ENCODE data around the gene SRPK1.

SRPK1 gene

DNA sequence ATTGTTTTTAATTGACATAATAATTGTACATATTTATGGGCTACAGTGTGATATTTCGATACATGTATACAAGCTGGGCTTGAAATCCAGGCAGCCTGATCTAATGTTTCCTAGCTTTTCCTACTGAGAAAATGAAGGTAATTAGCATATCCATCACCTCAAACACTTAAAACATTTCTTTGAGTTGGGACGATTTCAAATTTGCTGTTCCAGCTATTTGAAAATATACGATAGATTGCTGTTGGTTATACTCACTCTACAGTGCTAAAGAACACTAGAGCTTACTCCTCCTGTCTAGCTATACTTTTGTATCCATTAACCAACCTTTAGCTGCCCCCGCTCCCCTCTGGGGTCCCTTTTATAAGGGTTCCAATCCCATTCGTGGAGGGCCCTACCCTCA lies 111.1 kb downstream of the SRPK1 start:
- H3K27ac ChIP-seq (ENCODE audit: insufficient read depth, low read length, poor library complexity, severe bottlenecking) = no peak overlapping the region

GRCh38 chr6:35808688-35809087 lies 112.2 kb downstream of the SRPK1 start:
- no peaks in the 10 kb centered on the region for H3K9me3 ChIP-seq (ENCODE audit: control insufficient read depth, low read length)
- DNase-seq = no peak
- H3K27ac ChIP-seq (ENCODE audit: insufficient read depth, low read length, poor library complexity, severe bottlenecking) = no peak overlapping the region
- H3K27me3 ChIP-seq (replicated peaks; ENCODE audit: control insufficient read depth, insufficient read depth, low read length, poor library complexity, severe bottlenecking) = peaks cover 8% of the 10 kb centered on the region
- peaks cover 3% of the 10 kb centered on the region for H3K4me1 ChIP-seq (ENCODE audit: control insufficient read depth, insufficient read depth, low read length, poor library complexity, severe bottlenecking)
- no peak overlapping the region for H3K4me3 ChIP-seq (ENCODE audit: insufficient read depth, low read depth, low read length, poor library complexity, severe bottlenecking)
- H3K36me3 ChIP-seq (ENCODE audit: control insufficient read depth, insufficient read depth, low read length) = no peaks in the 10 kb centered on the region

More for the DNA sequence above, 111.1 kb downstream of the SRPK1 start:
- Histone ChIP-seq H3K4me3 (ENCODE audit: insufficient read depth, low read depth, low read length, poor library complexity, severe bottlenecking) (no peak overlapping the region), H3K4me1 (ENCODE audit: control insufficient read depth, insufficient read depth, low read length, poor library complexity, severe bottlenecking) (peaks cover 3% of the 10 kb centered on the region), H3K27me3 (replicated peaks; ENCODE audit: control insufficient read depth, insufficient read depth, low read length, poor library complexity, severe bottlenecking) (peaks cover 8% of the 10 kb centered on the region), H3K36me3 (ENCODE audit: control insufficient read depth, insufficient read depth, low read length) (no peaks in the 10 kb centered on the region), H3K9me3 (ENCODE audit: control insufficient read depth, low read length) (no peaks in the 10 kb centered on the region)
- no peak for DNase-seq

- Histone ChIP-seq H3K4me1 (ENCODE audit: control insufficient read depth, insufficient read depth, low read length, poor library complexity, severe bottlenecking) (peaks cover 3% of the 10 kb centered on the region), H3K4me3 (ENCODE audit: insufficient read depth, low read depth, low read length, poor library complexity, severe bottlenecking) (no peak within 1 kb of the TSS), H3K27ac (ENCODE audit: insufficient read depth, low read length, poor library complexity, severe bottlenecking) (no peak within 1 kb of the TSS), H3K36me3 (ENCODE audit: control insufficient read depth, insufficient read depth, low read length) (no peaks in the 10 kb centered on the region), H3K9me3 (ENCODE audit: control insufficient read depth, low read length) (no peaks in the 10 kb centered on the region), H3K27me3 (replicated peaks; ENCODE audit: control insufficient read depth, insufficient read depth, low read length, poor library complexity, severe bottlenecking) (peaks cover 8% of the 10 kb centered on the region)
- no peak for DNase-seq
Observed at GRCh38 chr6:35804996-35805736, 115.7 kb downstream of the SRPK1 start, which contains the start of gene LHFPL5. TSS of gene LHFPL5 (plus strand) at chr6:35805352. CDS start at chr6:35805671, 319 bp downstream.

DNA sequence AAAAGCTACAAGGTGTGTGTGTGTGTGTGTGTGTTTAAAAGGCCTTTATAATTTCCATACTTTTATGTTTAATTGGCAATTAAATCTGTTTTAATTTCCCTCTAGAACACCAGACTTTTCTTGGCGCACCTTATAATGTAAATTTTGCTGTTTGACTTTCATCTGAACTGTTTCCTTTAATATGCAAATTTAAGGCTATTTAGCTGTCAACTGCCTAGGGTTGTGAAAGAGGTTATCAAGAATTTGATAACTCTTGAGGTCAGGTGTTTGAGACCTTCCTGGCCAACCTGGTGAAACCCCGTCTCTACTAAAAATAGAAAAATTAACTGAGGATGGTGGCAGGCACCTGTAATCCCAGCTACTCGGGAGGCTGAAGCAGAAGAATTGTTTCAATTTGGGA lies 119.8 kb downstream of the SRPK1 start:
- H3K4me3 ChIP-seq (ENCODE audit: insufficient read depth, low read depth, low read length, poor library complexity, severe bottlenecking) = no peak overlapping the region
- H3K27ac ChIP-seq (ENCODE audit: insufficient read depth, low read length, poor library complexity, severe bottlenecking) = no peak overlapping the region
- peaks cover 3% of the 10 kb centered on the region for H3K4me1 ChIP-seq (ENCODE audit: control insufficient read depth, insufficient read depth, low read length, poor library complexity, severe bottlenecking)
- H3K36me3 ChIP-seq (ENCODE audit: control insufficient read depth, insufficient read depth, low read length) = no peaks in the 10 kb centered on the region
- DNase-seq = no peak
- H3K9me3 ChIP-seq (ENCODE audit: control insufficient read depth, low read length) = no peaks in the 10 kb centered on the region
- H3K27me3 ChIP-seq (replicated peaks; ENCODE audit: control insufficient read depth, insufficient read depth, low read length, poor library complexity, severe bottlenecking) = peaks cover 5% of the 10 kb centered on the region

DNA sequence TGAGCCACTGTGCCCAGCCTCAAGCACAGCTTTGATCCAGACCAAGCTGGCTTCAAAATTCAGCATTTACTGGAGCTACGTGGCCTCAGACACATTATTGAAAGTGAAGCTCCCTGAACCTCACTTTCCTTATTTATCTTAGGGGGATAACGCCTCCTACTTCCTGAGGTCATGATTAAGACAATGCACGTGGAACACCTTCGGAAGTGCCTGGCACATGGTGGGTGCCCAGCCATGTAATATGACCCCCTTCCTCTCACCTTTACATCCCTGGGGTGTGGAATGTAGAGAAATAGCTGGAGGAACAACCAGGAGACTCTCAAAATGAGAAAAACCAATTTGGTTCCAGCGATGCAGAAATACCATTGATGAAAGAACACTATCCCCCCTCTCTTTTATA lies 122.2 kb downstream of the SRPK1 start:
- Histone ChIP-seq H3K36me3 (ENCODE audit: control insufficient read depth, insufficient read depth, low read length) (no peaks in the 10 kb centered on the region), H3K9me3 (ENCODE audit: control insufficient read depth, low read length) (no peaks in the 10 kb centered on the region), H3K4me3 (ENCODE audit: insufficient read depth, low read depth, low read length, poor library complexity, severe bottlenecking) (no peak overlapping the region), H3K27ac (ENCODE audit: insufficient read depth, low read length, poor library complexity, severe bottlenecking) (no peak overlapping the region), H3K27me3 (replicated peaks; ENCODE audit: control insufficient read depth, insufficient read depth, low read length, poor library complexity, severe bottlenecking) (no peaks in the 10 kb centered on the region), H3K4me1 (ENCODE audit: control insufficient read depth, insufficient read depth, low read length, poor library complexity, severe bottlenecking) (no peaks in the 10 kb centered on the region)
- DNase-seq = no peak

DNA sequence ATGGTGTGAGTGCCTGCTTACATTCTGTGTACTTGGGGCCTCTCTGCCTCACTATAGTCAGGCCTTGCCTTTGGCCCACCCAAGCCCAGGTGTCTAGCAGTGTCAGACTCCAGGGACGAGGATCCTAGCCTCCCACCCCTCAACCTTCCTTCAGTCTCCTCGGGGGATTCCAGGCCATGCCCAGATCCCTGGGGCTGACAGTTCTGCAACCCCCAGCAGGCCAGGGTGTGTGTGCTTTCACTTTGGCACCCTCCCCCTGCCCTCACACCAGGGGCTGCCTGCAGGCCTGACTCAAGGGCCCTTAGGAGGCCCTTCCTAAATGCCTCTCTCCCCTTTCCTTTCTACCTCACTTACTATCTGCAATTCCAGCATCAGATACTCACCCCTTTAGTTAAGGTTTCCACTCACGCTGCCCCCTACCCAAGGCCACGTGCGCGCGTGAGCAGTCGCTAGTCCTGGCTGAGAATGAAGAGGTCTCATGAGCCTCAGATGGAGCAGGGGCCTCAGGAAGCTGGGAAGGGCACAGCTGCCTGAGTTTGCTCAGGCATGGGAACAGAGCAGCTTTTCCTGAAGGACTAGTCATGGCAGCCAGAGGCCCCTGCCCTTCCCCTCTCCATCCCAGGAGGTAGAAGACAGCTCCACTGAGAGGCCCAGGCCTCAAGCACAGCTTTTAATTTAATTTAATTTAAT lies 122.9 kb downstream of the SRPK1 start:
- Histone ChIP-seq H3K4me3 (ENCODE audit: insufficient read depth, low read depth, low read length, poor library complexity, severe bottlenecking) (no peak overlapping the region), H3K27ac (ENCODE audit: insufficient read depth, low read length, poor library complexity, severe bottlenecking) (no peak overlapping the region), H3K9me3 (ENCODE audit: control insufficient read depth, low read length) (no peaks in the 10 kb centered on the region), H3K27me3 (replicated peaks; ENCODE audit: control insufficient read depth, insufficient read depth, low read length, poor library complexity, severe bottlenecking) (no peaks in the 10 kb centered on the region), H3K36me3 (ENCODE audit: control insufficient read depth, insufficient read depth, low read length) (no peaks in the 10 kb centered on the region), H3K4me1 (ENCODE audit: control insufficient read depth, insufficient read depth, low read length, poor library complexity, severe bottlenecking) (no peaks in the 10 kb centered on the region)
- DNase-seq = no peak

DNA sequence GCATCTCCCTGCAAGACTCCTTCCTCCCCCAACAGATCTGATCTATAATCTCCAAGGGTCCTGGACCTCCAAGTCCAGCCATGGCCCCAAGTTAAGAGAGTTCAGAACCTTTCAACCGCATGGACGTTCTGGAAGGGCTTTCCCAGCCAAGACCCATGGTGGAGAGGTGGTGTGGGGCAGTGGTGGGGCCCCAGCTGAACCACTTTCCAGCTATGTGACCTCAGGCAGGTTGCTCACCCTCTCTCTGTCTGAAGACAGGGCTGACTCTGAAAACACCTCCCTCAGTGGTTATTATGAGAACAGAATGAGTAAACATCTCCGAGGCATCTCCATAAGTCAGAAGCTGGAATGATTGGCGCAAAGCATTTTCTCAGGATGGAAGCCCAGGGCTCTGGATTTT lies 124.7 kb downstream of the SRPK1 start:
- no peaks in the 10 kb centered on the region for H3K4me1 ChIP-seq (ENCODE audit: control insufficient read depth, insufficient read depth, low read length, poor library complexity, severe bottlenecking)

DNA sequence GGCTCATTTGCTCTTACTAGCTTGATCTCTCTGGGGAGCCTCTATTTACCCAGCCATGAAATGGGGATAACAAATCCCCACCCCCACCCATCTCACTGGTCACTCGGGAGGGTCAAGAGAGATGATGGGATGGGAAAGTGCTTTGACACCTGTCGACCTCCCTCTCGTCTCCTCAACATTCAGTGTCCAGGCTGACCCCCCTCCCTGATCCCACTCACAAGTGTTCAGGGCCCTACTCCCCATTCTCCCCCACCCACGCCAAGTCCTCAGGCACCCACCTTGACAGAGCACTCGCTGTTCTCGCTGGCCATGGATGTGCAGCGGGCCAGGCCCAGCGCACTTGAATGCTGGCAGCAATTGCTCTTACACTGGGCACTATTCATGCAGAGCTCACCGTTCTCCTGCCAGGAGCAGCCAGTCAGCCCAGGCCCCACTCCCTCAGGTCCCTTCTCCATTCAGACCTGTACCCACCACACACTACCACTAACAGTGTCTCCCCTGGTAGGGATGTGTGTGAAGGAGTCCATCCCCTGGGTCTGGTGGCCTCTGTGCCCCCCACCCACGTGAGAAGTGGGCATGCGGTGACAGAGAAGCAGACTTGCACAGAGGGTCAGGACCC lies 125.3 kb downstream of the SRPK1 start:
- Histone ChIP-seq H3K9me3 (ENCODE audit: control insufficient read depth, low read length) (no peaks in the 10 kb centered on the region), H3K4me1 (ENCODE audit: control insufficient read depth, insufficient read depth, low read length, poor library complexity, severe bottlenecking) (no peaks in the 10 kb centered on the region), H3K27ac (ENCODE audit: insufficient read depth, low read length, poor library complexity, severe bottlenecking) (no peak overlapping the region), H3K4me3 (ENCODE audit: insufficient read depth, low read depth, low read length, poor library complexity, severe bottlenecking) (no peak overlapping the region), H3K27me3 (replicated peaks; ENCODE audit: control insufficient read depth, insufficient read depth, low read length, poor library complexity, severe bottlenecking) (no peaks in the 10 kb centered on the region), H3K36me3 (ENCODE audit: control insufficient read depth, insufficient read depth, low read length) (no peaks in the 10 kb centered on the region)
- no peak for DNase-seq

More for the DNA sequence above, 124.7 kb downstream of the SRPK1 start:
- no peaks in the 10 kb centered on the region for H3K36me3 ChIP-seq (ENCODE audit: control insufficient read depth, insufficient read depth, low read length)
- no peak for DNase-seq
- H3K27ac ChIP-seq (ENCODE audit: insufficient read depth, low read length, poor library complexity, severe bottlenecking) = no peak overlapping the region
- no peaks in the 10 kb centered on the region for H3K9me3 ChIP-seq (ENCODE audit: control insufficient read depth, low read length)
- no peaks in the 10 kb centered on the region for H3K27me3 ChIP-seq (replicated peaks; ENCODE audit: control insufficient read depth, insufficient read depth, low read length, poor library complexity, severe bottlenecking)
- no peak overlapping the region for H3K4me3 ChIP-seq (ENCODE audit: insufficient read depth, low read depth, low read length, poor library complexity, severe bottlenecking)

GRCh38 chr6:35794536-35795452 lies 126.1 kb downstream of the SRPK1 start:
- no peak for DNase-seq
- H3K36me3 ChIP-seq (ENCODE audit: control insufficient read depth, insufficient read depth, low read length) = no peaks in the 10 kb centered on the region
- no peaks in the 10 kb centered on the region for H3K27me3 ChIP-seq (replicated peaks; ENCODE audit: control insufficient read depth, insufficient read depth, low read length, poor library complexity, severe bottlenecking)
- no peaks in the 10 kb centered on the region for H3K9me3 ChIP-seq (ENCODE audit: control insufficient read depth, low read length)
- no peak overlapping the region for H3K27ac ChIP-seq (ENCODE audit: insufficient read depth, low read length, poor library complexity, severe bottlenecking)
- no peaks in the 10 kb centered on the region for H3K4me1 ChIP-seq (ENCODE audit: control insufficient read depth, insufficient read depth, low read length, poor library complexity, severe bottlenecking)
- H3K4me3 ChIP-seq (ENCODE audit: insufficient read depth, low read depth, low read length, poor library complexity, severe bottlenecking) = no peak overlapping the region

Measured in effector memory CD4-positive, alpha-beta T cell (primary cell).